Liver (tissue), 9 donors: ENCODE data around the gene AOAH. TPM values are rescaled to one million over a fixed set of nuclear protein-coding genes. Genes with fewer than 3 reads are reported as not detected.

Experiments used
- DNase-seq: peaks from one replicate; pipeline ENCODE4 v3.0.0-alpha.2; 2017; ENCODE audit warnings: low spot score
- H3K27ac ChIP-seq, 2 donors: one replicate each; pipeline ENCODE4 v1.7.0; 2013; ENCODE audit warnings: inconsistent platforms in 2 of 2, low read length in 2 of 2, control low read depth in 1 of 2, low read depth in 1 of 2, mild to moderate bottlenecking in 1 of 2
- H3K27me3 ChIP-seq, 4 donors: one replicate each; pipeline versions ENCODE4 v1.6.1 to v1.7.0; 2013; ENCODE audit warnings: low read length in 3 of 4, inconsistent platforms in 1 of 4, mild to moderate bottlenecking in 1 of 4, moderate library complexity in 1 of 4; ENCODE audit not compliant: control insufficient read depth in 4 of 4, insufficient read depth in 4 of 4
- H3K36me3 ChIP-seq, 4 donors: one replicate each; pipeline versions ENCODE4 v1.6.1 to v1.7.0; 2013; ENCODE audit warnings: low read length in 3 of 4, mild to moderate bottlenecking in 3 of 4, low read depth in 1 of 4, moderate library complexity in 1 of 4; ENCODE audit not compliant: control insufficient read depth in 4 of 4, insufficient read depth in 3 of 4
- H3K4me1 ChIP-seq, 4 donors: one replicate each; pipeline versions ENCODE4 v1.6.1 to v1.7.0; 2013; ENCODE audit warnings: low read length in 3 of 4, mild to moderate bottlenecking in 3 of 4, moderate library complexity in 1 of 4; ENCODE audit not compliant: control insufficient read depth in 4 of 4, insufficient read depth in 4 of 4
- H3K4me3 ChIP-seq, 3 donors: one replicate each; pipeline versions ENCODE4 v1.6.1 to v1.7.0; 2013; ENCODE audit warnings: low read length in 3 of 3, control low read depth in 1 of 3, low read depth in 1 of 3, mild to moderate bottlenecking in 1 of 3
- H3K9ac ChIP-seq, 2 donors: one replicate each; pipeline ENCODE4 v1.7.0; 2013; ENCODE audit warnings: low read length in 2 of 2, mild to moderate bottlenecking in 2 of 2, moderate library complexity in 2 of 2, control low read depth in 1 of 2, low read depth in 1 of 2
- H3K9me3 ChIP-seq, 4 donors: one replicate each; pipeline versions ENCODE4 v1.6.1 to v1.7.0; 2013; ENCODE audit warnings: low read length in 3 of 4; ENCODE audit not compliant: control insufficient read depth in 4 of 4
- ATF3 ChIP-seq: IDR thresholded peaks from 2 replicates; pipeline ENCODE4 v1.6.1; 2016; ENCODE audit warnings: antibody characterized with exemption
- EGR1 ChIP-seq, 2 donors: IDR thresholded peaks; 2 replicates each; pipeline ENCODE4 v1.6.1; 2016 to 2018; ENCODE audit warnings: antibody characterized with exemption in 2 of 2, low read depth in 2 of 2
- FOXA1 ChIP-seq: IDR thresholded peaks from 2 replicates; pipeline ENCODE4 v1.6.1; 2016; ENCODE audit warnings: antibody characterized with exemption
- FOXA2 ChIP-seq: IDR thresholded peaks from 2 replicates; pipeline ENCODE4 v1.6.1; 2016; ENCODE audit warnings: antibody characterized with exemption
- GABPA ChIP-seq, 2 donors: IDR thresholded peaks in 1 of 2; conservative IDR thresholded peaks in 1 of 2; 2 replicates each; pipeline ENCODE4 v1.6.1; 2016; ENCODE audit warnings: antibody characterized with exemption in 2 of 2, mild to moderate bottlenecking in 1 of 2, moderate library complexity in 1 of 2
- HNF4A ChIP-seq, 2 donors: conservative IDR thresholded peaks; 2 replicates each; pipeline ENCODE4 v1.6.1; 2016; ENCODE audit warnings: antibody characterized with exemption in 2 of 2, mild to moderate bottlenecking in 2 of 2
- HNF4G ChIP-seq: IDR thresholded peaks from 2 replicates; pipeline ENCODE4 v1.6.1; 2016; ENCODE audit warnings: antibody characterized with exemption
- JUND ChIP-seq, 2 donors: IDR thresholded peaks; 2 replicates each; pipeline ENCODE4 v1.6.1; 2016; ENCODE audit warnings: antibody characterized with exemption in 2 of 2
- NR2F2 ChIP-seq: IDR thresholded peaks from 2 replicates; pipeline ENCODE4 v1.6.1; 2016; ENCODE audit warnings: antibody characterized with exemption
- RAD21 ChIP-seq, 2 donors: IDR thresholded peaks; 2 replicates each; pipeline ENCODE4 v1.6.1; 2016; ENCODE audit warnings: antibody characterized with exemption in 2 of 2, mild to moderate bottlenecking in 2 of 2
- REST ChIP-seq: IDR thresholded peaks from 2 replicates; pipeline ENCODE4 v1.6.1; 2016; ENCODE audit warnings: antibody characterized with exemption, mild to moderate bottlenecking
- RXRA ChIP-seq, 2 donors: IDR thresholded peaks; 2 replicates each; pipeline ENCODE4 v1.6.1; 2017 to 2018; ENCODE audit warnings: antibody characterized with exemption in 2 of 2, mild to moderate bottlenecking in 1 of 2
- SP1 ChIP-seq: IDR thresholded peaks from 2 replicates; pipeline ENCODE4 v1.6.1; 2018; ENCODE audit warnings: antibody characterized with exemption, mild to moderate bottlenecking
- TAF1 ChIP-seq: conservative IDR thresholded peaks from 2 replicates; pipeline ENCODE4 v1.6.1; 2016; ENCODE audit warnings: antibody characterized with exemption, mild to moderate bottlenecking
- YY1 ChIP-seq: IDR thresholded peaks from 2 replicates; pipeline ENCODE4 v1.6.1; 2016; ENCODE audit warnings: antibody characterized with exemption, mild to moderate bottlenecking
- WGBS: extraction: QIAGEN DNeasy Blood & Tissue Kit; methylation state at CpG from one replicate; pipeline ENCODE4 v1.1.7; 2013; 5-methylcytosine and 5-hydroxymethylcytosine counted together
- polyA plus RNA-seq, 2 donors: library from polyadenylated mRNA; stranded (reverse) in 1 of 2; unstranded in 1 of 2; fragments of 200-250 nt in 1 of 2; fragments of >200 nt in 1 of 2; fragmentation: Nextera tagmentation in 1 of 2; extraction: Ambion mirVana in 1 of 2; gene quantifications; one replicate each; pipeline versions ENCODE4 v1.2.1 to v1.2.3, GENCODE V29; 2013 to 2015
- total RNA-seq, 2 donors: library from RNA; depleted of rRNA; stranded (reverse); fragments of >200 nt; gene quantifications; one replicate each; pipeline ENCODE4 v1.2.3, GENCODE V29; 2014
- TF ChIP-seq, protein P1 (sequence below): IDR thresholded peaks from 2 replicates; pipeline ENCODE4 v1.6.1; 2016; ENCODE audit warnings: antibody characterized with exemption
- TF ChIP-seq, protein P2 (sequence below): fragments of 150-350 bp; IDR thresholded peaks from 2 replicates; pipeline ENCODE4 v1.5.1; 2017; ENCODE audit warnings: improper control_type of control experiment, low read depth, low read length; ENCODE audit not compliant: missing input control
- TF ChIP-seq, protein P3 (sequence below): IDR thresholded peaks from 2 replicates; pipeline ENCODE4 v1.6.1; 2016; ENCODE audit warnings: antibody characterized with exemption
- donor health status: healthy.
- donor health status: healthy.
- donor health status: healthy.
- donor health status: healthy.
- donor health status: healthy.

Gene AOAH
- total and polyA plus RNA-seq, 4 donors, result 2.4 to 26.7 (median 5.8) TPM

GRCh38 chr7:36636126-36636525 lies 88.2 kb downstream of the AOAH start:
- Histone ChIP-seq H3K36me3 (no peaks in the 10 kb centered on the region), H3K4me3 (no peak overlapping the region), H3K9me3 (no peaks in the 10 kb centered on the region), H3K4me1 (no peaks in the 10 kb centered on the region), H3K9ac (no peak overlapping the region), H3K27me3 (no peaks in the 10 kb centered on the region), H3K27ac (no peak overlapping the region)
- 83% methylated on average over 5 of the region's 5 CpGs for WGBS
- TF ChIP-seq, protein P1, sequence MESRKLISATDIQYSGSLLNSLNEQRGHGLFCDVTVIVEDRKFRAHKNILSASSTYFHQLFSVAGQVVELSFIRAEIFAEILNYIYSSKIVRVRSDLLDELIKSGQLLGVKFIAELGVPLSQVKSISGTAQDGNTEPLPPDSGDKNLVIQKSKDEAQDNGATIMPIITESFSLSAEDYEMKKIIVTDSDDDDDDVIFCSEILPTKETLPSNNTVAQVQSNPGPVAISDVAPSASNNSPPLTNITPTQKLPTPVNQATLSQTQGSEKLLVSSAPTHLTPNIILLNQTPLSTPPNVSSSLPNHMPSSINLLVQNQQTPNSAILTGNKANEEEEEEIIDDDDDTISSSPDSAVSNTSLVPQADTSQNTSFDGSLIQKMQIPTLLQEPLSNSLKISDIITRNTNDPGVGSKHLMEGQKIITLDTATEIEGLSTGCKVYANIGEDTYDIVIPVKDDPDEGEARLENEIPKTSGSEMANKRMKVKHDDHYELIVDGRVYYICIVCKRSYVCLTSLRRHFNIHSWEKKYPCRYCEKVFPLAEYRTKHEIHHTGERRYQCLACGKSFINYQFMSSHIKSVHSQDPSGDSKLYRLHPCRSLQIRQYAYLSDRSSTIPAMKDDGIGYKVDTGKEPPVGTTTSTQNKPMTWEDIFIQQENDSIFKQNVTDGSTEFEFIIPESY, result no peak
- TF ChIP-seq RAD21 (IDR thresholded peaks at IDR 0.05) (no peak), REST (no peak), NR2F2 (no peak), YY1 (no peak), FOXA1 (no peak), EGR1 (IDR thresholded peaks at IDR 0.05; ENCODE audit: low read depth in 2 of 2) (no peak), TAF1 (no peak), HNF4G (no peak), FOXA2 (no peak), SP1 (no peak), ATF3 (no peak), RXRA (IDR thresholded peaks at IDR 0.05) (no peak), JUND (IDR thresholded peaks at IDR 0.05) (no peak)
- TF ChIP-seq, protein P2, sequence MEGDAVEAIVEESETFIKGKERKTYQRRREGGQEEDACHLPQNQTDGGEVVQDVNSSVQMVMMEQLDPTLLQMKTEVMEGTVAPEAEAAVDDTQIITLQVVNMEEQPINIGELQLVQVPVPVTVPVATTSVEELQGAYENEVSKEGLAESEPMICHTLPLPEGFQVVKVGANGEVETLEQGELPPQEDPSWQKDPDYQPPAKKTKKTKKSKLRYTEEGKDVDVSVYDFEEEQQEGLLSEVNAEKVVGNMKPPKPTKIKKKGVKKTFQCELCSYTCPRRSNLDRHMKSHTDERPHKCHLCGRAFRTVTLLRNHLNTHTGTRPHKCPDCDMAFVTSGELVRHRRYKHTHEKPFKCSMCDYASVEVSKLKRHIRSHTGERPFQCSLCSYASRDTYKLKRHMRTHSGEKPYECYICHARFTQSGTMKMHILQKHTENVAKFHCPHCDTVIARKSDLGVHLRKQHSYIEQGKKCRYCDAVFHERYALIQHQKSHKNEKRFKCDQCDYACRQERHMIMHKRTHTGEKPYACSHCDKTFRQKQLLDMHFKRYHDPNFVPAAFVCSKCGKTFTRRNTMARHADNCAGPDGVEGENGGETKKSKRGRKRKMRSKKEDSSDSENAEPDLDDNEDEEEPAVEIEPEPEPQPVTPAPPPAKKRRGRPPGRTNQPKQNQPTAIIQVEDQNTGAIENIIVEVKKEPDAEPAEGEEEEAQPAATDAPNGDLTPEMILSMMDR, result no peak
- no peak for DNase-seq

- H3K4me3 ChIP-seq, result no peak overlapping the region
- no peaks in the 10 kb centered on the region for H3K4me1 ChIP-seq
- TF ChIP-seq REST (no peak), SP1 (no peak), JUND (IDR thresholded peaks at IDR 0.05) (no peak), HNF4G (no peak), EGR1 (IDR thresholded peaks at IDR 0.05; ENCODE audit: low read depth in 2 of 2) (no peak), TAF1 (no peak), FOXA1 (no peak), GABPA (IDR thresholded peaks at IDR 0.05 in 1 of 2, conservative IDR thresholded peaks at IDR 0.05 in 1 of 2) (no peak), RXRA (IDR thresholded peaks at IDR 0.05) (no peak), HNF4A (conservative IDR thresholded peaks at IDR 0.05) (no peak), YY1 (no peak), NR2F2 (no peak)
- TF ChIP-seq, protein P3, sequence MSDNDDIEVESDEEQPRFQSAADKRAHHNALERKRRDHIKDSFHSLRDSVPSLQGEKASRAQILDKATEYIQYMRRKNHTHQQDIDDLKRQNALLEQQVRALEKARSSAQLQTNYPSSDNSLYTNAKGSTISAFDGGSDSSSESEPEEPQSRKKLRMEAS, result no peak
- TF ChIP-seq, protein P2, result no peak
- WGBS, result 78% methylated on average over 3 of the region's 3 CpGs
- no peak overlapping the region for H3K27ac ChIP-seq
- no peaks in the 10 kb centered on the region for H3K9me3 ChIP-seq
- no peaks in the 10 kb centered on the region for H3K27me3 ChIP-seq
- DNase-seq, result no peak
- no peak overlapping the region for H3K9ac ChIP-seq
- H3K36me3 ChIP-seq, result no peaks in the 10 kb centered on the region
These were observed 89.2 kb downstream of the AOAH start for GRCh38 chr7:36635091-36635490.
